ENCODE data around the gene PLXND1. TPM values are rescaled to one million over a fixed set of nuclear protein-coding genes. Genes with fewer than 3 reads are reported as not detected.

The PLXND1 gene
- total RNA-seq, 4 donors from 2014 or later, result 191 to 351 (median 205) TPM

- TF ChIP-seq, protein P1, sequence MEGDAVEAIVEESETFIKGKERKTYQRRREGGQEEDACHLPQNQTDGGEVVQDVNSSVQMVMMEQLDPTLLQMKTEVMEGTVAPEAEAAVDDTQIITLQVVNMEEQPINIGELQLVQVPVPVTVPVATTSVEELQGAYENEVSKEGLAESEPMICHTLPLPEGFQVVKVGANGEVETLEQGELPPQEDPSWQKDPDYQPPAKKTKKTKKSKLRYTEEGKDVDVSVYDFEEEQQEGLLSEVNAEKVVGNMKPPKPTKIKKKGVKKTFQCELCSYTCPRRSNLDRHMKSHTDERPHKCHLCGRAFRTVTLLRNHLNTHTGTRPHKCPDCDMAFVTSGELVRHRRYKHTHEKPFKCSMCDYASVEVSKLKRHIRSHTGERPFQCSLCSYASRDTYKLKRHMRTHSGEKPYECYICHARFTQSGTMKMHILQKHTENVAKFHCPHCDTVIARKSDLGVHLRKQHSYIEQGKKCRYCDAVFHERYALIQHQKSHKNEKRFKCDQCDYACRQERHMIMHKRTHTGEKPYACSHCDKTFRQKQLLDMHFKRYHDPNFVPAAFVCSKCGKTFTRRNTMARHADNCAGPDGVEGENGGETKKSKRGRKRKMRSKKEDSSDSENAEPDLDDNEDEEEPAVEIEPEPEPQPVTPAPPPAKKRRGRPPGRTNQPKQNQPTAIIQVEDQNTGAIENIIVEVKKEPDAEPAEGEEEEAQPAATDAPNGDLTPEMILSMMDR (IDR thresholded peaks at IDR 0.05; ENCODE audit: low read depth), result no peak
Measured at GRCh38 chr3:129605922-129606635, 397 bp downstream of the PLXND1 start.

- TF ChIP-seq, protein P1 (IDR thresholded peaks at IDR 0.05; ENCODE audit: low read depth), result no peak
Measured at GRCh38 chr3:129605203-129605921, 1.1 kb downstream of the PLXND1 start.

DNA sequence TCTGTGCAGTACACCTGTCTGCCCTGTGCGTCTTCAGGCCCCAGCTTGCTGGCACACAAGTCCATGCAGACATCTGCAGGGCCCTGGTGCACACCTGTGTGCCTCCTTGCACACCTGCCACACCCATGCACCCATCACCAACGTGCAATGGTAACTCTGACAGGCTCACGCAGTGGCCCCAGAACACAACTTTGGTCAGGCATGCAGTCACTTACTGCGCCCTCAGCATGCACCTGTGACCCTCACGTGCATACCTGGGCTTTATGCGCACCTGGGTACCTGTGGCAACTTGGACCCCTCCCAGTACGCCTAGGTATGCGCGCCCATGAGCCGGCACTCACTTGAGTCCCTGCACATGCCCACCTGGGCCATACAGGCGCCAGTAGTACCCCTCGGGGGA is 1.7 kb downstream of the PLXND1 start:
- TF ChIP-seq, protein P1 (IDR thresholded peaks at IDR 0.05; ENCODE audit: low read depth), result no peak

DNA sequence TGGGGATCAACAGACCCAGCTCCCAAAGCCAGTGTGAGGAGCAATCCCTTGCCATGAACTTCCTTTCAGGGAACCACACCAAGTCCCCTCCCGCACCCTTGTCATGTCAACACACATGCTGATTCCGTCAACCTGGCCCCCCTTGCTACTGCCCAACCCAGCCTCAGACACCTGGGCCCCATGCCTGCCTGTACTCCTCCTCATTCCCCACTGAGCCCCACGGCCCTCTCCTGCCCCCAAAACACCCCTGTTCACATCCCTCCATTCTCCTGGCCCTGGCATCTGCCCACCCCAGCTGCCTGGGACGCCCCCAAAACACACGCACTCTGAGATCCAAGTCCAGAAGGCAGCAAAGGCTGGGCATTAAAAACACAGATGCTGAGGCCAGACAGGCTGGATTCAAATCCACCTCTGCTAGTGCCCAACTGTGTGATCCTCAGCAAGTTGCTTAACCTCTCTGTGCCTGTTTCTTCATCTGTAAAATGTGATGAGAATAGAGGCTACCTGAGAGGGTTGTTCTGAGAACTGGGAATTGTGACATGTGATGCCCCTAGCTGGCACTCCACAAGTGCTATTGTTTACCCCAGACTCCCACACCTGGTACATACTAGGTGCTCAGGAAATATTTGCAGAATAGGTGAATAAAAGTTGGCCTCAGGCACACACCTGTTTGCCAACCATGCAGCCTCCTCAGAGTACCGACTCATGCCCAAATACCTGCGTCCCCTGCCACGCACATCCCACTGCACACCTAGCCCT is 2.3 kb downstream of the PLXND1 start:
- TF ChIP-seq, protein P1 (IDR thresholded peaks at IDR 0.05; ENCODE audit: low read depth), result no peak

DNA sequence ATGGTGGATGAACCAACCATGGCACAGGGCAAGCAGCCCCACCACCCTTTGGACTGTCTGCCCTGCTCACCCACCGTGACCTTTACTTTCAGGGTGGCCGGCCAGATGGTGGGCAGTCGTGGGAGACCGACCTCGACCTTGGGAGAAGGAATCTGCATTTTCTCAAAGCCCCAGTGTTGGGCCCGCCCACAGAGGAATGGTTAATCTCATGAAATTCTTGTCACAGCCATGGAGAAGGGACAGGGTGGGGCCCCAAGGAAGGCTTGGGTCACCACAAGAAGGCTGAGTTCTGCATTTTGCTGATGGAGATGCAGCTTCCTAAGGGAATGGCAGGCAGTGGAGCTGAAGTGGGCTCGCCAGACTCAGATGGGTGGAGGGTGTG is 2.9 kb downstream of the PLXND1 start:
- TF ChIP-seq, protein P1 (IDR thresholded peaks at IDR 0.05; ENCODE audit: low read depth), result no peak

DNA sequence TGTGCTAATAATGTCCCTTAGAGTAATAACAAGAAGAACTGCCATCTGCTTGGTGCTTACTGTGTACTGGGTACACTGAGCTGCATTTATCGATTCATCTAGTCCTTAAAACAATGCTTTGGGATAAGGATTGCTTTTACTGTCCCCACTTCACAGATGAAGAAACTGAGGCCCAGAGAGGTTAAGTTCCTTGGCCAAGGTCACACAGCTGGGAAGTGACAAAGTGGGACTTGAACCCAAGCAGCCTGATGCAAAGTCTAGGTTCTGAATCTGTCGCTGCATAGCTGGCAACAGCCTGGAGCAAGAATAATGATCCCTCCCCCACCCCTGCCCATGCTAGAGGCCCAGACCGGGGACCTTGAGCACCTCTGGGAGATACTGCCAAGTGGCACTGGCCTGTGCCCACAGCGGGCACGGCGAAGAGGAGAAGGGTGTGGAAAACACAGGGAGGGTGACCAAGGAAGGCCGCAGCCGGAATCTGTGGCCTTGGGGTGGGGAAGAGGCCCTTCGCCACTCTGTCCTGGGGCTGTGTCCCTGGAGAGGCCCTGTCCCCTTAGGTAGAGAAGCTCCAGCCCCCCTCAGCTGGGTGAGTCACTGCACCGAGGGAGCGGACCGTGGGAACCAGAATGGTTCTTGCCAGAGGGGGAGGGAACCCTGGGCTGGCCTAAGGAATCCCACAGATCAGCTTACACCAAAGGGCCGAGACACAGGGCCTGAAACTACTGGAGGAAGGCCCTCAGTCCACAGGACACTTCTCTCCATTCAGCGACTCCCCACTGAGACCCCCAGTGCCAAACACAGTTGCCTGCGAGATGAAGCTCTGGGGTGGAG is 3.5 kb downstream of the PLXND1 start:
- TF ChIP-seq, protein P1 (IDR thresholded peaks at IDR 0.05; ENCODE audit: low read depth), result no peak
